GM19372 (cell line): Measurements from ENCODE around the gene IRAK2.
"Not testable (repeated sequence)": the region's sequence is repeated elsewhere in the genome, so short reads cannot be mapped to it uniquely, and the experiment has no call there.

Experiments used
- ATAC-seq: cut with Tn5 transposase; IDR thresholded peaks from one replicate; pipeline ENCODE4 v1.9.1; 2021; ENCODE audit warnings: mild to moderate bottlenecking, low read depth, moderate library complexity; ENCODE audit not compliant: unreplicated experiment

Gene IRAK2

GRCh38 chr3:10157031-10157430 is 7.7 kb upstream of the IRAK2 start:
- ATAC-seq: no peak

DNA sequence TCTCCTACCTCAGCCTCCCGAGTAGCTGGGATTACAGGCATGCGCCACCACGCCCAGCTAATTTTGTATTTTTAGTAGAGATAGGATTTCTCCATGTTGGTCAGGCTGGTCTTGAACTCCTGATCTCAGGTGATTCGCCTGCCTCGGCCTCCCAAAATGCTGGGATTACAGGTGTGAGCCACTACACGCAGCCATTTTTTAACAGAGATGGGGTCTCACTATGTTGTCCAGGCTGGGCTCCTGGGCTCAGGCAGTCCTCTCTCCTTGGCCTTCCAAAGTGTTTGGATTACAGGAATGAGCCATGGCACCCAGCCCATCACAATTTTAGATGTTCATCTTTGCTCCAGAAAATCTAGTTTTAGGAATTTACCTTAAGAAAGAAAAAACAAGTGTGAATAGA is 6.2 kb upstream of the IRAK2 start:
- ATAC-seq: not testable (repeated sequence)

- ATAC-seq: no peak
Observed at GRCh38 chr3:10160346-10160745, 4.4 kb upstream of the IRAK2 start.

DNA sequence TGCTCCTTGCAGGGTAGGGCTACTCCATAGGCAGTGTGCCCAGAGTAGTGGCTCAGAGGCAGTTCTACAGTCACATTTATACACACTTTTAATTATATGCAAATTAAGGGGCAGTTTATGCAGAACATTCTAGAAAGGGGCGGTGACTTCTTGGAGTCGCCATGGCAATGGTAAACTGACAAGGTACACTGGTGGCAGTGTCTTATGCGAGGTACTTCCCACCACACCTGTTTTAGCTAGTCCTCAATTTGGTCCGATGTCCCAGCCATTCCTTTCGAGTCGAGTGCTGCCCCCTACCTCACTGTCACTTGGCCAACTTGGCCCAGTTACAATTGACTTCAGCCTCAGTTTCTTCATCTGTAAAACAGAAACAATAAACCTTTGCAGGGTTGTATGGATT is 3.8 kb upstream of the IRAK2 start:
- ATAC-seq: no peak

DNA sequence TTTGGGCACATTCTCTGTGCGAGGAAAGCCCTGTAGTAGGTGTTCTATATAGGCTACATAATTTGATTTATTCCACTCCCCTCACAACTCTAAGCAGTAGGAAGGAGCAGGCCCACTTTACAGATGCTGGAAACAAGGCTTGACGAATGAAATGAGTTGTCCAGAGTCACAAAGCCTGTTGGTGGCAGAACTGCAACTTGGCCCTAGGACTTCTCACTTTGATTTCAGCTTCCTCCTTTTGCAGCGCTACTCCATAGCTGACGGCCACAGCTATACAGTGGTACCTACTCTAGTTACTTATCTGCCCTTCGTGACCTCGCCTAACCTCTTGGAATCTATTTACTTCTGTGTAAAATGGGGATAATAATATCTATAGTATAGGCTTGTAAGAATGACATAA is 2.5 kb upstream of the IRAK2 start:
- no peak for ATAC-seq

DNA sequence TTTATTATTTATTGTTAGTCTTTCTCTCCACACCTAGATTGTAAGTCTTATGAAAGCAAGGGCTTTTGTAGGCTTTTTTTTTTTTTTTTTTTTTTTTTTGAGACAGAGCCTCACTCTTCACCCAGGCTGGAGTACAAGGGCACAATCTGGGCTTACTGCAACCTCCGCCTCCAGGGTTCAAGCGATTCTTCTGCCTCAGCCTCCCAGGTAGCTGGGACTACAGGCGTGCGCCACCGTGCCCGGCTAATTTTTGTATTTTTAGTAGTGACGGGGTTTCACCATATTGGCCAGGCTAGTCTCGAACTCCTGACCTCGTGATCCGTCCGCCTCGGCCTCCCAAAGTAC is 546 bp upstream of the IRAK2 start:
- ATAC-seq: not testable (repeated sequence)

DNA sequence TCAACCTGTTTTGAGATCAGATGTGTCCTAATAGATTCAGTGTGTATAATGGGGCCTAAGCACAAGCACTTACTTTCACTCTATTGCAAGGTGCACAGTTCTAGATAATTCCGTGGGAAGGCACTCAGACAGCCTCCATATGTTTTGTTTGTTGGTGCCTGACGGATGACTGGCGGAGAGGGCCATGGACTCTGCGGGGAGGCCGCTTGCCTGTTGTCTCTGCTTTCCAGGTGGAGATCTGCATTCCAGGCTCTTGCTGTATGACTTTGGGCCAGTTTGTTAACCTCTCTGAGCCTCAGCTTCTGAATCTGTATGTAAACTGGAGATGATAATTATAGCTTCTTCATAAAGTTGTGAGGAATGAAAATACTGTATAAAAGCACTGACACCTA is 1.5 kb downstream of the IRAK2 start:
- no peak for ATAC-seq

DNA sequence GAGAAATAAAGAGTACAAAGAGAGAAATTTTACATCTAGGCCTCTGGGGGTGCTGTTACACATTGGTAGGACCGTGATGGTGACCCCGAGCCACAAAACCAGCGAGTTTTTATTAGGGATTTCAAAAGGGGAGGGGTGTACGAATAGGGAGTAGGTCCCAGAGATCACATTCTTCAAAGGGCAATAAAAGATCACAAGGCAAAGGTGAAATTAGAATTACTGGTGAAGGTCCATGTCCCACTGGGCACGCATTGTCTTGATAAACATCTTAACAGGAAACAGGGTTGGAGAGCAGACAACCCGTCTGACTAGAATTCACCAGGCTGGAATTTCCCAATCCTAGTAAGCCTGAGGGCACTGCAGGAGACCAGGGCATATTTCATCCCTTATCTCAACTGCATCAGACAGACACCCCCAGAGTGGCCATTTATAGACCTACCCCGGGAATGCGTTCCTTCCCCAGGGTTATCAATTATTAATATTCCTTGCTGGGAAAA is 4.3 kb downstream of the IRAK2 start:
- no peak for ATAC-seq

DNA sequence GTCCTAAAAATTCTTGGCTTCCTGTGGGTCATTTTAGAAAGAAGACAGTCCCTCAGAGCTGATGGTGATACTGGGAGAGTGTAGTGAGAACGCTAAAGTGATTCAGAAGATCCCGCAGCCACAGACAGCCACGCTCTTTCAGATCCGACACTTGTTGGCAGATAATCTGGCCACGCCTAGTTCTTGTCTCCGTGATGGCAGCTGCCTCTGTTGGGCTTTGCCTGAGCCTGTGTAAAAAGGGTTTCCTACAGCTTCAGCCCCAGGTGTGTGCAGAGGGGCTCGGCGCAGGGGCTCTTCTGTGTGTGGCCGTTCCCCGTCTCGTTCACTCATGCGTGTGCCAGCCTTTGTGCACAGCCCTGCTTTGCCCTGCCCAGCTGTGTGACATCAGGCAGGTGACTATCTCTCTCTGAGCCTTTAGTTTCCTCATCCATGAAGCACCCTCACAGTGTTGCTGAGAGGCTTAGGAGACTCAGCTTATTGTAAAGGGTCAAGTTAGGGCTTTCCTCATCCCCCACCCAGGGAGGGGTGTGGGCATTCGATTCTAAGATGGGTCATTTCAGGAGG is 6.3 kb downstream of the IRAK2 start:
- ATAC-seq: no peak

DNA sequence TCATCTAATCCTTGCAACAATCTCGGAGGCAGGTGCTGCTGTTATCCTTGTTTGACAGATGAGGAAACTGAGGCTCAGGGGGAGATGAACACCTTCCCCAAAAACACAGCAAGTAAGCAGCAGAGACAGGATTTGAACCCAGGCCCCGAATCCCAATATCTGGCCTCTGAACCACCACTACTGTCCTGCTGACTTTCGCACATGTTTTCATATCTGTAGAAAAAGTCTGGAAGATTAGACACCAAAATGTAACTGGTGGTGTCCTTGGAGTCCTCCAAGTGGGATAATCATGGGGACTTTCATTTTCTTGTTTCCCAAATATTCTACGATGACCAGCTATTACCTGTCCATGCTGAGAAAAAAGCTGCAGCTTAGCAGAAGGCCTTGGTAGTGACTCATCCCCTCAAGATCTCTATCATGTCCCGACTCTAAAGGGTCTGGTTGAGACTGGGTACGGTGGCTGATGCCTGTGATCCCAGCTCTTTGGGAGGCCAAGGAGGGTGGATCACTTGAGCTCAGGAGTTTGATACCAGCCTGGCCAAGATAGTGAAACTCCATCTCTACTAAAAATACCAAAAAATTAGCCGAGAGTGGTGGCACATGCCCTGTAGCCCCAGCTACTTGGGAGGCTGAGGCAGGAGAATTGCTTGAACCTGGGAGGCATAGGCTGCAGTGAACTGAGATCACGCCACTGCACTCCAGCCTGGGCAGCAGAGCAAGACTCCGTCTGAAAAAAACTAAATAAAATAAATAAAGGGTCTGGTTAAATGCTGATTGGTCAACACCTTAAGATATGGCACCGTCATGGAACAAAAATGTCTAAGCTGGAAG is 8.6 kb downstream of the IRAK2 start:
- no peak for ATAC-seq

DNA sequence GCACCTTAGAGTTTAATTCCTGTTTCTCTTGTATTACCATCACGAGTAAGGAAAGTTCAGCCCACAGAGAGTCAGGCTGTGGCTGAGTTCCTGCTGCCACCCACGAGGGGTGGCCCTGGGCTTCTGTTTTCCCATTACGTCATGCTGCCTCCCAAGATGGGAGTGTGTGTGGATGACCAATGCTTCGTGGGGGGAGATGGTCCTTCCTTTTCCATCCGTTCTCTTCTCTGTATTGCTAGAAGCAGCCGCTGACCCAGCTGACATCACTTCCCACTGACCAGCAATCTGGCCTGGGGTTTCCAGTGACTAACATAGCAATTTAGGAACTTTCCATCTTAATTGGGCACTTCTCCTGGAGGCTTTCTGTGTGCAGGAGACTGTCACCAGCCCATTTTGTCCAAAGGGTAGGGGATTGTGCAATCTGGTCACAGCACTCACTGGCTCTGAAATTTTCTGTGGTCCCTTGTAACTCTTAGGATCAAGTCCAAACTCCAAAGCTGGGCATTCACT is 9.3 kb downstream of the IRAK2 start:
- ATAC-seq: no peak

GRCh38 chr3:10175334-10175733 is 10.6 kb downstream of the IRAK2 start:
- ATAC-seq: not testable (repeated sequence)

DNA sequence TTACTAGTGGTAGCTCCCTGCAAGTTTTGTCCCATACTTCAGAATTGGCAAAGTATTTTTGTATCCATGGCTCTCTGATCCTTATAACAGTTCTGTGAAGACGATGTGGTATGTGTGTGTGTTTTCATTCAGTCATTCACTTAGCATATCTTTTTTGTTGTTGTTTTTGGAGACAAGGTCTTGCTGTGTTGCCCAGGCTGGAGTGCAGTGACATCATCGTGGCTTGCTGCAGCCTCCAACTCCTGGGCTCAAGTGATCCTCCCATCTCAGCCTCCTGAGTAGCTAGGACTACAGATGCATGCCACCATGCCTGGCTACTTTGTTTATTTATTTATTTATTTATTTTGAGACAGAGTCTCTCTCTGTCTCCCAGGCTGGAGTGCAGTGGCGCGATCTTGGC is 11.4 kb downstream of the IRAK2 start:
- not testable (repeated sequence) for ATAC-seq

DNA sequence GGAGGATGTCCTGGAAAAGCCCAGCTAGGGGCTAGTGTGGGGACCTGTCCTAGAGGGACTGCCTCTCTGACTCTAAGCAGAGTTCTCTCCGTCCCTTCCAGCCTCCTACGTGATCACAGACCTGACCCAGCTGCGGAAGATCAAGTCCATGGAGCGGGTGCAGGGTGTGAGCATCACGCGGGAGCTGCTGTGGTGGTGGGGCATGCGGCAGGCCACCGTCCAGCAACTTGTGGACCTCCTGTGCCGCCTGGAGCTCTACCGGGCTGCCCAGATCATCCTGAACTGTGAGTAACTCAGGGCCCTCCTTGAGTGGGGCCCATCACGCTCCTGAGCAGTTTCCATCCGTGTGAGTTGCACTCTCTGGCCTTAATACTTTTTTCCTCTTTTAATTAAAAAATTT is 13.0 kb downstream of the IRAK2 start:
- no peak for ATAC-seq

DNA sequence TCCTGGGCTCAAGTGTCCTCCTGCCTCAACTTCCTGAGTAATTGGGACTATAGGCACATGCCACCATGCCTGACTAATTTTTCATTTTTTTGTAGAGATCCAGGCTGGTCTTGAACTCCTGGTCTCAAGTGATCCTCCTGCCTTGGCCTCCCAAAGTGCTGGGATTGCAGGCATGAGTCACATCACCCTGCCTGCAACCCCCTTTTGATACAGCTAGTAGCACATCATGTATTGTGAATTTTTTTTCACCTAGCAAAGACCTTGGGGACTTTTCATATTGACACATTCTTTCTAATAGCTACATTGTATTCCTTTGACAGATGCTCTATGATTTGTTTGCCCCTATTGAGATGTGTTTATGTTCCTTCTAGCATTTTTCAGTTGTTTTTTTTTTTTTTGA is 14.2 kb downstream of the IRAK2 start:
- ATAC-seq: no peak

- ATAC-seq: no peak
Observed at GRCh38 chr3:10180289-10180688, 15.6 kb downstream of the IRAK2 start.

- no peak for ATAC-seq
Observed at GRCh38 chr3:10180738-10181295, 16.1 kb downstream of the IRAK2 start.

- ATAC-seq: no peak
Observed at GRCh38 chr3:10182950-10183349, 18.2 kb downstream of the IRAK2 start.

DNA sequence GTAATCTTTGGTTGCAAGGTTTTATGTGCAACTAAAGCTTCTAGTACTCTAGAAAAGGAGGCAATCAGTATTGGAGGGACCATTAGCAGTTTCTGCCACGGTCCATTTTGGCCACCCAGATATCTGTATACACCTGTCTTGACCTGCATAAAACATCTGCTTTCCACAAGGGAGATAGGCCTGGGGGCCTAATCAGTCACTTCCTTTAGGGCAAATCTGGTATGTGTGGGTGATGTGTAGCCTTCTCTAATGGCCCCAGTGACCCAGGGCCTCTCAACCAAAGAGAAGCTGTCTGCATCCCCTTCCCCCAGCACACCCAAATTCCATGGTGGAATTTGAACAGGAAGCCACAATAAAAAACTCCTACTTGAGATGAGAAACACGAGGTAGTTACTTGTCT is 19.5 kb downstream of the IRAK2 start:
- no peak for ATAC-seq

- no peak for ATAC-seq
Observed at GRCh38 chr3:10185804-10186762, 21.4 kb downstream of the IRAK2 start.
